ENCODE data around the gene WDR91. TPM values are rescaled to one million over a fixed set of nuclear protein-coding genes. Genes with fewer than 3 reads are reported as not detected.
A peak's percentile ranks its signal among the peaks of the same experiment; 100 is the strongest.

WDR91 gene
- total RNA-seq, 1 donor from 2014 or later: 5.5 TPM

GRCh38 chr7:135197343-135197742 lies 14.0 kb downstream of the WDR91 start:
- Histone ChIP-seq H3K27ac (ENCODE audit: low read depth, low read length) (no peak overlapping the region), H3K9me3 (ENCODE audit: insufficient read depth, low read depth, low read length) (no peaks in the 10 kb centered on the region), H4K20me1 (ENCODE audit: insufficient read depth, low read length) (no peaks in the 10 kb centered on the region), H3K4me3 (ENCODE audit: insufficient read depth, low read depth, low read length) (no peak overlapping the region), H2AFZ (ENCODE audit: low read depth, low read length) (no peak overlapping the region), H3K27me3 (ENCODE audit: insufficient read depth, low read length) (no peaks in the 10 kb centered on the region), H3K4me2 (ENCODE audit: low read length) (no peak overlapping the region), H3K4me1 (ENCODE audit: insufficient read depth, low read length) (peaks cover 23% of the 10 kb centered on the region), H3K79me2 (ENCODE audit: insufficient read depth, low read length) (no peaks in the 10 kb centered on the region), H3K9ac (ENCODE audit: low read length) (no peak overlapping the region), H3K36me3 (ENCODE audit: insufficient read depth, low read length) (peaks cover 4% of the 10 kb centered on the region)
- H3K4me1 Mint-ChIP-seq (ENCODE audit: low read depth, unreplicated experiment): peaks cover 36% of the 10 kb centered on the region
- no peaks in the 10 kb centered on the region for H3K27me3 Mint-ChIP-seq (ENCODE audit: low read depth, unreplicated experiment)
- H3K4me3 Mint-ChIP-seq (ENCODE audit: unreplicated experiment): no peak overlapping the region
- no peak for DNase-seq (ENCODE audit: low read depth)
- no peak overlapping the region for H3K27ac Mint-ChIP-seq (ENCODE audit: unreplicated experiment)
- peaks cover 17% of the 10 kb centered on the region for H3K36me3 Mint-ChIP-seq (ENCODE audit: low read depth, unreplicated experiment)
- no peaks in the 10 kb centered on the region for H3K9me3 Mint-ChIP-seq (ENCODE audit: unreplicated experiment)
- no peak for FAIRE-seq
- TF ChIP-seq, protein P1, sequence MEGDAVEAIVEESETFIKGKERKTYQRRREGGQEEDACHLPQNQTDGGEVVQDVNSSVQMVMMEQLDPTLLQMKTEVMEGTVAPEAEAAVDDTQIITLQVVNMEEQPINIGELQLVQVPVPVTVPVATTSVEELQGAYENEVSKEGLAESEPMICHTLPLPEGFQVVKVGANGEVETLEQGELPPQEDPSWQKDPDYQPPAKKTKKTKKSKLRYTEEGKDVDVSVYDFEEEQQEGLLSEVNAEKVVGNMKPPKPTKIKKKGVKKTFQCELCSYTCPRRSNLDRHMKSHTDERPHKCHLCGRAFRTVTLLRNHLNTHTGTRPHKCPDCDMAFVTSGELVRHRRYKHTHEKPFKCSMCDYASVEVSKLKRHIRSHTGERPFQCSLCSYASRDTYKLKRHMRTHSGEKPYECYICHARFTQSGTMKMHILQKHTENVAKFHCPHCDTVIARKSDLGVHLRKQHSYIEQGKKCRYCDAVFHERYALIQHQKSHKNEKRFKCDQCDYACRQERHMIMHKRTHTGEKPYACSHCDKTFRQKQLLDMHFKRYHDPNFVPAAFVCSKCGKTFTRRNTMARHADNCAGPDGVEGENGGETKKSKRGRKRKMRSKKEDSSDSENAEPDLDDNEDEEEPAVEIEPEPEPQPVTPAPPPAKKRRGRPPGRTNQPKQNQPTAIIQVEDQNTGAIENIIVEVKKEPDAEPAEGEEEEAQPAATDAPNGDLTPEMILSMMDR (IDR thresholded peaks at IDR 0.05; ENCODE audit: insufficient read depth, low read depth, low read length): no peak
- TF ChIP-seq EZH2 (IDR thresholded peaks at IDR 0.05; ENCODE audit: insufficient read depth, low read length): no peak

DNA sequence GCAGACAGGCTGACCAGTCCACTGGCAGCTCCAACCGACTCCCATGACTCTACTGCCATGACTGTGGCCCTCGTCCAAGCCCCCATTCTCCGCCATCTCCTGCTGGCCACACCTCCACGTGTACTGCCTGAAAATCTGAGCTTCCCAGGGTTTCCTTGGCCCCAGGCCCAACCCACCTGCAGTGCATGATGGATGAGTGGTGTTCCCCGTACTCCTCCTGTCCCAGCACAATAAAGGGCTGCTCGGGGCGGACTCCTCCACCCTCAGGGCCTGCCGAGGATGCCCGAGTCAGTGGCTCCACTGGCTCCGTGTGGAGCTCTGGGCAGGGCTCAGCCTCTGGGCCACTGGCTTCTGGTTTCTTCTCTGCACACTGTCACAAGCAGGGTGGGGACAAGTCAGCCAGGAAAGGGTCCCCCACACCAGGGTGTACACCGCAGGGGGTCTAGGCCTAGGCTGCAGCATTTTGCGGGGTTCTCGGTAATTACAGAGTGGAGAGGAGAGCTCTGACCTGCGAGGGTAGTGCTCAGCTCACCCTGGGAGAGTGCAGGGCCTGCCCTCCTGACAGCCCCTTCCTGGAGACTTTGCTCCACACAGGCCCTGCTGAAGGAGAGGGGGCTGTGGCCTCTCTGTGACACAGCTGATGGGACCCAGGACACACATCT lies 15.2 kb downstream of the WDR91 start:
- H3K9me3 Mint-ChIP-seq (ENCODE audit: unreplicated experiment): no peaks in the 10 kb centered on the region
- Histone ChIP-seq H3K4me2 (ENCODE audit: low read length) (no peak overlapping the region), H3K4me3 (ENCODE audit: insufficient read depth, low read depth, low read length) (no peak overlapping the region), H3K36me3 (ENCODE audit: insufficient read depth, low read length) (peaks cover 6% of the 10 kb centered on the region), H3K9me3 (ENCODE audit: insufficient read depth, low read depth, low read length) (no peaks in the 10 kb centered on the region), H3K79me2 (ENCODE audit: insufficient read depth, low read length) (no peaks in the 10 kb centered on the region), H3K27me3 (ENCODE audit: insufficient read depth, low read length) (no peaks in the 10 kb centered on the region), H2AFZ (ENCODE audit: low read depth, low read length) (no peak overlapping the region), H3K9ac (ENCODE audit: low read length) (no peak overlapping the region), H3K4me1 (ENCODE audit: insufficient read depth, low read length) (peaks cover 23% of the 10 kb centered on the region), H3K27ac (ENCODE audit: low read depth, low read length) (no peak overlapping the region), H4K20me1 (ENCODE audit: insufficient read depth, low read length) (no peaks in the 10 kb centered on the region)
- H3K27ac Mint-ChIP-seq (ENCODE audit: unreplicated experiment): no peak overlapping the region
- DNase-seq (ENCODE audit: low read depth): no peak
- no peak for TF ChIP-seq EZH2 (IDR thresholded peaks at IDR 0.05; ENCODE audit: insufficient read depth, low read length)
- TF ChIP-seq, protein P1 (IDR thresholded peaks at IDR 0.05; ENCODE audit: insufficient read depth, low read depth, low read length): no peak
- H3K4me3 Mint-ChIP-seq (ENCODE audit: unreplicated experiment): no peak overlapping the region
- peaks cover 31% of the 10 kb centered on the region for H3K4me1 Mint-ChIP-seq (ENCODE audit: low read depth, unreplicated experiment)
- no peak for FAIRE-seq
- H3K27me3 Mint-ChIP-seq (ENCODE audit: low read depth, unreplicated experiment): no peaks in the 10 kb centered on the region
- H3K36me3 Mint-ChIP-seq (ENCODE audit: low read depth, unreplicated experiment): peaks cover 17% of the 10 kb centered on the region

- Histone ChIP-seq H3K4me3 (ENCODE audit: insufficient read depth, low read depth, low read length) (no peak overlapping the region), H2AFZ (ENCODE audit: low read depth, low read length) (no peak overlapping the region), H3K4me1 (ENCODE audit: insufficient read depth, low read length) (peaks cover 19% of the 10 kb centered on the region), H3K9me3 (ENCODE audit: insufficient read depth, low read depth, low read length) (no peaks in the 10 kb centered on the region), H3K27me3 (ENCODE audit: insufficient read depth, low read length) (no peaks in the 10 kb centered on the region), H3K9ac (ENCODE audit: low read length) (no peak overlapping the region), H4K20me1 (ENCODE audit: insufficient read depth, low read length) (no peaks in the 10 kb centered on the region), H3K36me3 (ENCODE audit: insufficient read depth, low read length) (peaks cover 3% of the 10 kb centered on the region), H3K79me2 (ENCODE audit: insufficient read depth, low read length) (no peaks in the 10 kb centered on the region), H3K4me2 (ENCODE audit: low read length) (peak overlapping the region; percentile 53), H3K27ac (ENCODE audit: low read depth, low read length) (peak overlapping the region; percentile 79)
- Mint-ChIP-seq H3K27ac (ENCODE audit: unreplicated experiment) (no peak overlapping the region), H3K36me3 (ENCODE audit: low read depth, unreplicated experiment) (peaks cover 17% of the 10 kb centered on the region), H3K9me3 (ENCODE audit: unreplicated experiment) (no peaks in the 10 kb centered on the region), H3K27me3 (ENCODE audit: low read depth, unreplicated experiment) (no peaks in the 10 kb centered on the region), H3K4me3 (ENCODE audit: unreplicated experiment) (no peak overlapping the region), H3K4me1 (ENCODE audit: low read depth, unreplicated experiment) (peaks cover 28% of the 10 kb centered on the region)
- DNase-seq (ENCODE audit: low read depth): no peak
- TF ChIP-seq, protein P1 (IDR thresholded peaks at IDR 0.05; ENCODE audit: insufficient read depth, low read depth, low read length): no peak
- FAIRE-seq: no peak
Measured at GRCh38 chr7:135195156-135195555, 16.2 kb downstream of the WDR91 start.

Data from astrocyte (in vitro differentiated cells and primary cell).